NOMO-1 (cell line): ENCODE measurements around the gene GNG7.
A peak's percentile ranks its signal among the peaks of the same experiment; 100 is the strongest.
"Not testable (repeated sequence)": the region's sequence is repeated elsewhere in the genome, so short reads cannot be mapped to it uniquely, and the experiment has no call there.

ENCODE experiments used
- DNase-seq, 2 experiments: peaks; one replicate each; lab custom pipeline; 2025; ENCODE audit not compliant: unreplicated experiment in 2 of 2; lab: John Stamatoyannopoulos, UW

Gene GNG7

GRCh38 chr19:2606774-2607173 lies 95.7 kb downstream of the GNG7 start:
- not testable (repeated sequence) for DNase-seq

- not testable (repeated sequence) for DNase-seq
Observed at GRCh38 chr19:2605889-2606288, 96.6 kb downstream of the GNG7 start.

GRCh38 chr19:2604747-2605329 lies 97.7 kb downstream of the GNG7 start:
- DNase-seq = no peak

GRCh38 chr19:2603334-2603733 lies 99.2 kb downstream of the GNG7 start:
- no peak for DNase-seq

- DNase-seq = no peak
Observed at GRCh38 chr19:2602391-2603181, 99.9 kb downstream of the GNG7 start.

GRCh38 chr19:2600914-2601870 lies 101.3 kb downstream of the GNG7 start:
- DNase-seq = no peak

- DNase-seq = peak in 1 of 2 experiments; percentile 48
Observed at GRCh38 chr19:2594319-2594718, 108.2 kb downstream of the GNG7 start.

- no peak for DNase-seq
Observed at GRCh38 chr19:2592824-2593223, 109.7 kb downstream of the GNG7 start.

GRCh38 chr19:2591537-2592291 lies 110.8 kb downstream of the GNG7 start:
- no peak for DNase-seq

GRCh38 chr19:2590630-2591399 lies 111.7 kb downstream of the GNG7 start:
- DNase-seq = no peak

GRCh38 chr19:2589441-2589840 lies 113.1 kb downstream of the GNG7 start:
- no peak for DNase-seq

GRCh38 chr19:2588081-2588777 lies 114.3 kb downstream of the GNG7 start:
- DNase-seq = no peak

- DNase-seq = no peak
Observed at GRCh38 chr19:2587001-2587719, 115.3 kb downstream of the GNG7 start.

GRCh38 chr19:2586196-2586595 lies 116.3 kb downstream of the GNG7 start:
- no peak for DNase-seq

GRCh38 chr19:2584002-2584401 lies 118.5 kb downstream of the GNG7 start:
- DNase-seq = no peak

- no peak for DNase-seq
Observed at GRCh38 chr19:2582984-2583956, 119.2 kb downstream of the GNG7 start.

GRCh38 chr19:2580396-2580795 lies 122.1 kb downstream of the GNG7 start:
- not testable (repeated sequence) for DNase-seq
